ENCODE measurements around the gene RBFOX2.

- no peak for TF ChIP-seq ISX (CRISPR knock-in tag; conservative IDR thresholded peaks at IDR 0.05)
- TF ChIP-seq NR2F2 (IDR thresholded peaks at IDR 0.05; ENCODE audit: borderline replicate concordance, low read depth), result no peak
- TF ChIP-seq YEATS2 (CRISPR knock-in tag; IDR thresholded peaks at IDR 0.05; ENCODE audit: borderline replicate concordance), result no peak
- TF ChIP-seq ZNF841 (CRISPR knock-in tag; IDR thresholded peaks at IDR 0.05; ENCODE audit: borderline replicate concordance), result no peak
- TF ChIP-seq CREBL2 (CRISPR knock-in tag; IDR thresholded peaks at IDR 0.05; ENCODE audit: borderline replicate concordance), result no peak
- TF ChIP-seq E2F5 (CRISPR knock-in tag; conservative IDR thresholded peaks at IDR 0.05), result no peak
Measured at GRCh38 chr22:36067235-36067558, 38.6 kb upstream of the RBFOX2 start.
